Measurements from ENCODE around the gene BICRA. TPM values are rescaled to one million over a fixed set of nuclear protein-coding genes. Genes with fewer than 3 reads are reported as not detected.
A peak's percentile ranks its signal among the peaks of the same experiment; 100 is the strongest.

Gene BICRA
- total RNA-seq, 1 experiment from 2014 or later = 23.1 TPM

DNA sequence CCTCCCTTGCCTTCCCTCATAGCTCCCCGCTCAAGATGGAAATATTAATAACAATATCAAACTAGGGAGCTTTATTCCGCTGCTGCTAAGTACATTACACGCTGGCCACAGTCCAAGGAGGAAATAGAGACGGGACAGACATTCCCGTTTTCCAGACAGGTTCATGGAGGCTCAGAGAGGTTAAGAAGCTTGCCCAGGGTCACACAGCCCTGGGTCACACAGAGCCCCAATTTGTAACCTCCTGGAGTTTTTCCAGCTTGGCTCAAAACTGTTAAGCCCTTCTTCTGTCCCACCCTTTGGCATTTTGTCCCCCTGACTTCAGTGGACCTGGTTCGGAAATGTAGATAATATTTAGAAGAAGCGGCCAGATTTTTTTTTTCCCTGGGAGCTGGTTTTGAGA lies 2.0 kb downstream of the BICRA start:
- Histone ChIP-seq H3K27ac (ENCODE audit: low read depth, low read length, poor library complexity, severe bottlenecking) (no peak overlapping the region), H3K4me1 (ENCODE audit: insufficient read depth, low read length, poor library complexity, severe bottlenecking) (peaks cover 29% of the 10 kb centered on the region), H3K4me3 (ENCODE audit: low read depth, low read length, poor library complexity, severe bottlenecking) (peak overlapping the region; percentile 96), H3K36me3 (ENCODE audit: insufficient read depth, low read length, poor library complexity, severe bottlenecking) (no peaks in the 10 kb centered on the region), H3K27me3 (replicated peaks; ENCODE audit: insufficient read depth, low read depth, low read length, poor library complexity) (no peaks in the 10 kb centered on the region), H3K9me3 (ENCODE audit: low read depth, low read length, poor library complexity, severe bottlenecking) (no peaks in the 10 kb centered on the region)
- BruUV-seq (replicated peaks) = TSS peak; percentile 33
- ChIA-PET POLR2A (ENCODE audit: low non-redundant PET) (no interaction called here), CTCF (interaction anchor here (0.9 kb wide), 1 partner anchor 174 kb away, joined by 4 read pairs; no protein-coding TSS in a partner anchor)
- no peak for DNase-seq (ENCODE audit: low spot score)
- intact Hi-C loops (cut with micrococcal nuclease; ENCODE audit: unreplicated experiment) = no loop called here
- TF ChIP-seq, protein P1, sequence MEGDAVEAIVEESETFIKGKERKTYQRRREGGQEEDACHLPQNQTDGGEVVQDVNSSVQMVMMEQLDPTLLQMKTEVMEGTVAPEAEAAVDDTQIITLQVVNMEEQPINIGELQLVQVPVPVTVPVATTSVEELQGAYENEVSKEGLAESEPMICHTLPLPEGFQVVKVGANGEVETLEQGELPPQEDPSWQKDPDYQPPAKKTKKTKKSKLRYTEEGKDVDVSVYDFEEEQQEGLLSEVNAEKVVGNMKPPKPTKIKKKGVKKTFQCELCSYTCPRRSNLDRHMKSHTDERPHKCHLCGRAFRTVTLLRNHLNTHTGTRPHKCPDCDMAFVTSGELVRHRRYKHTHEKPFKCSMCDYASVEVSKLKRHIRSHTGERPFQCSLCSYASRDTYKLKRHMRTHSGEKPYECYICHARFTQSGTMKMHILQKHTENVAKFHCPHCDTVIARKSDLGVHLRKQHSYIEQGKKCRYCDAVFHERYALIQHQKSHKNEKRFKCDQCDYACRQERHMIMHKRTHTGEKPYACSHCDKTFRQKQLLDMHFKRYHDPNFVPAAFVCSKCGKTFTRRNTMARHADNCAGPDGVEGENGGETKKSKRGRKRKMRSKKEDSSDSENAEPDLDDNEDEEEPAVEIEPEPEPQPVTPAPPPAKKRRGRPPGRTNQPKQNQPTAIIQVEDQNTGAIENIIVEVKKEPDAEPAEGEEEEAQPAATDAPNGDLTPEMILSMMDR (conservative IDR thresholded peaks at IDR 0.05; ENCODE audit: low read depth, low read length) = no peak
- TF ChIP-seq EZH2 (IDR thresholded peaks at IDR 0.05; ENCODE audit: borderline replicate concordance, low read depth, low read length, poor library complexity, severe bottlenecking) = no peak

DNA sequence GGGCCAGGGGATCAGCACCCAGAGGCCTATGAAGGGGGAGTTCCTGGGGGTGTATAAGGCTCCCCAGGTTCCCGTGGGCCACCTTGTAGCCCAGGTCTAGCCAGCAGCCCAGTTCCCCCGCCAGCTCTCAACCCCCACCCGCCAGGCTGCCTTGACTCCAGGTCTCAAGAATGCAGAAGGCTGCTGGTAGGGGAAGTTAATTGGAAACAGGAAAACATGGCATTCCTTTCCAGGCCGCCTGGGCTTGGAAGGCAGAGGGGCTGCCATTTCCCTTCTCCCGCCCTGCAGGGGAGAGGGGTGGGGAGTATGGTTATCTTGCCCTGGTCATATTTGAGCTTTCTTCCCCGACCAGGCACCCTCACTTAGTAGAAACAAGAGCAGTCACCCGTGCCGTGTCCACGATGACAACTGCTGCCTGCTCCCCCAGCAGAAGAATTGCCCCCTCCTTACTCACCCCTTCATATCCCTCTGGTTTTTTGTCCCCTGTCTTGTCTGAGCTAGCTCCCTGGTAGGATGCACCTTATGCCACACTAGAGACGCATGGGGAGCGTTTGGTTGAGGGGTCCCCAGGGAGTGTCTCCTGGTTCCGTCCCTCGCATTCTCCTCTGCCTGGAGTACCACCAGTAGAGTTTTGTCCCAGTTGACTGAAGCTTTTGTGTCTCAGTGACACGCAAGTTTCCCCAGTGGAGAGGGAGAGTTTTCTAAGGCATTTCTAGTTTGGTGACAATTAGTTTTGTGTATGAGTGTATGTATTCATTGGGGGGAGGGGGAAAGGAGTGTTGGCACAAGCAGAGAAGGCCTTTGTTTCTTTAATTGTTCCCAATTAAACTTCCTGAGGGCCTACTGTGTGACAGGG lies 4.5 kb downstream of the BICRA start:
- H3K4me3 ChIP-seq (ENCODE audit: low read depth, low read length, poor library complexity, severe bottlenecking) = peak overlapping the region; percentile 10
- CTCF ChIA-PET = interaction anchor here (0.6 kb wide), 1 partner anchor 55 kb away, joined by 3 read pairs; no protein-coding TSS in a partner anchor
- peak; percentile 86 for DNase-seq (ENCODE audit: low spot score)

DNA sequence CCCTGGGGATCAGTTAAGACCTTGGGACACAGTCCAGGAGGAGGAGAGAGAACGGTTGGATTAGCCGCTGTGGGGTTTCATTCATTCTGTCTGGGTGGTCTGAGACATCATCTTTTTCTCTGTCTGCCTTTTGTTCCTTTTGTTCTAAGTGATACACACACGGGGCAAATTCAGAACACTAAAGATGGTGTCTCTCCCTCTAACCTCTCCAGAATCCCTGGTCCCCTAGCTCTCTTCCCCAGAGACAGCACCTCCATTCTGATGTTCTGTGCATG lies 5.0 kb downstream of the BICRA start:
- Histone ChIP-seq H3K4me3 (ENCODE audit: low read depth, low read length, poor library complexity, severe bottlenecking) (no peak overlapping the region), H3K27me3 (replicated peaks; ENCODE audit: insufficient read depth, low read depth, low read length, poor library complexity) (no peaks in the 10 kb centered on the region), H3K4me1 (ENCODE audit: insufficient read depth, low read length, poor library complexity, severe bottlenecking) (peaks cover 29% of the 10 kb centered on the region), H3K36me3 (ENCODE audit: insufficient read depth, low read length, poor library complexity, severe bottlenecking) (no peaks in the 10 kb centered on the region), H3K27ac (ENCODE audit: low read depth, low read length, poor library complexity, severe bottlenecking) (peak overlapping the region; percentile 66), H3K9me3 (ENCODE audit: low read depth, low read length, poor library complexity, severe bottlenecking) (no peaks in the 10 kb centered on the region)
- ChIA-PET CTCF (no interaction called here), POLR2A (ENCODE audit: low non-redundant PET) (no interaction called here)
- no peak for DNase-seq (ENCODE audit: low spot score)
- TF ChIP-seq EZH2 (IDR thresholded peaks at IDR 0.05; ENCODE audit: borderline replicate concordance, low read depth, low read length, poor library complexity, severe bottlenecking) = no peak
- TF ChIP-seq, protein P1 (conservative IDR thresholded peaks at IDR 0.05; ENCODE audit: low read depth, low read length) = no peak
- intact Hi-C loops (cut with micrococcal nuclease; ENCODE audit: unreplicated experiment) = no loop called here
- BruUV-seq (replicated peaks) = no TSS peak

More for the DNA sequence above, 4.5 kb downstream of the BICRA start:
- TF ChIP-seq EZH2 (IDR thresholded peaks at IDR 0.05; ENCODE audit: borderline replicate concordance, low read depth, low read length, poor library complexity, severe bottlenecking) = no peak
- TF ChIP-seq, protein P1 (conservative IDR thresholded peaks at IDR 0.05; ENCODE audit: low read depth, low read length) = no peak
- H3K27me3 ChIP-seq (replicated peaks; ENCODE audit: insufficient read depth, low read depth, low read length, poor library complexity) = no peaks in the 10 kb centered on the region
- POLR2A ChIA-PET (ENCODE audit: low non-redundant PET) = no interaction called here
- BruUV-seq (replicated peaks) = no TSS peak
- no peaks in the 10 kb centered on the region for H3K36me3 ChIP-seq (ENCODE audit: insufficient read depth, low read length, poor library complexity, severe bottlenecking)
- peaks cover 29% of the 10 kb centered on the region for H3K4me1 ChIP-seq (ENCODE audit: insufficient read depth, low read length, poor library complexity, severe bottlenecking)
- H3K9me3 ChIP-seq (ENCODE audit: low read depth, low read length, poor library complexity, severe bottlenecking) = no peaks in the 10 kb centered on the region
- H3K27ac ChIP-seq (ENCODE audit: low read depth, low read length, poor library complexity, severe bottlenecking) = peak overlapping the region; percentile 66
- intact Hi-C loops (cut with micrococcal nuclease; ENCODE audit: unreplicated experiment) = no loop called here
